HEK293 (cell line): ENCODE data around the gene CAPN1.
A peak's percentile ranks its signal among the peaks of the same experiment; 100 is the strongest.

Experiments
- CTCF ChIA-PET: fragments of 350-600 bp; formaldehyde crosslinking; extraction: SDS; loops from one replicate; lab custom pipeline; 2021; ENCODE audit warnings: antibody characterized with exemption; lab: Yijun Ruan, JAX
- POLR2A ChIA-PET: fragments of 300-600 bp; formaldehyde crosslinking; extraction: SDS; loops from one replicate; lab custom pipeline; 2020; ENCODE audit warnings: antibody characterized with exemption, inconsistent platforms; lab: Yijun Ruan, JAX
- H3K27ac ChIP-seq: fragments of 200-500 bp; sonication (Bioruptor generic); 2 replicates; pipeline ENCODE4 v1.5.1; 2014; ENCODE audit warnings: low read depth, low read length, control low read depth, inconsistent platforms; ENCODE audit errors: extremely low read depth
- H3K36me3 ChIP-seq, 2 experiments: fragments of 200-500 bp in 1 of 2; sonication (Bioruptor generic) in 1 of 2; 1 replicate in 1 of 2; 2 replicates in 1 of 2; pipeline ENCODE4 v1.5.1; 2014 to 2017; ENCODE audit warnings: inconsistent platforms in 2 of 2, low read length in 2 of 2; ENCODE audit not compliant: control insufficient read depth in 2 of 2, insufficient read depth in 1 of 2
- H3K4me1 ChIP-seq: fragments of 200-500 bp; sonication (Bioruptor generic); 2 replicates; pipeline ENCODE4 v1.5.1; 2014; ENCODE audit warnings: mild to moderate bottlenecking, low read length, inconsistent platforms; ENCODE audit not compliant: control insufficient read depth, insufficient read depth
- H3K4me3 ChIP-seq: 2 replicates; pipeline ENCODE4 v1.5.1; 2011; ENCODE audit warnings: low read depth, mild to moderate bottlenecking, control low read depth, low read length, moderate library complexity
- H3K9me3 ChIP-seq: fragments of 200-500 bp; sonication (Bioruptor generic); 2 replicates; pipeline ENCODE4 v1.5.1; 2014; ENCODE audit warnings: low read depth, low read length, inconsistent platforms; ENCODE audit not compliant: control insufficient read depth, insufficient read depth
- KLF16 ChIP-seq: fragments of 450-650 bp; formaldehyde crosslinking; IDR thresholded peaks from 2 replicates; pipeline ENCODE4 v1.5.1; 2017; ENCODE audit warnings: missing biosample characterization, missing genetic modification characterization
- MZF1 ChIP-seq: fragments of 450-650 bp; formaldehyde crosslinking; IDR thresholded peaks from 2 replicates; pipeline ENCODE4 v1.5.1; 2017; ENCODE audit warnings: missing biosample characterization, missing genetic modification characterization, borderline replicate concordance
- PRDM1 ChIP-seq: fragments of 450-650 bp; formaldehyde crosslinking; IDR thresholded peaks from 2 replicates; pipeline ENCODE4; 2016; ENCODE audit warnings: missing biosample characterization, missing genetic modification characterization
- PRDM10 ChIP-seq: fragments of 450-650 bp; formaldehyde crosslinking; IDR thresholded peaks from 2 replicates; pipeline ENCODE4 v1.5.1; 2016; ENCODE audit warnings: missing biosample characterization, missing genetic modification characterization
- SCRT2 ChIP-seq: fragments of 450-650 bp; formaldehyde crosslinking; IDR thresholded peaks from 2 replicates; pipeline ENCODE4 v1.5.1; 2016; ENCODE audit warnings: missing biosample characterization, missing genetic modification characterization
- WT1 ChIP-seq: fragments of 450-650 bp; formaldehyde crosslinking; IDR thresholded peaks from 2 replicates; pipeline ENCODE4 v1.5.1; 2016; ENCODE audit warnings: missing biosample characterization, missing genetic modification characterization
- YY1 ChIP-seq: fragments of 450-650 bp; formaldehyde crosslinking; IDR thresholded peaks from 2 replicates; pipeline ENCODE4 v1.5.1; 2018; ENCODE audit warnings: missing biosample characterization, missing genetic modification characterization
- YY2 ChIP-seq: fragments of 450-650 bp; formaldehyde crosslinking; IDR thresholded peaks from 2 replicates; pipeline ENCODE4 v1.5.1; 2016; ENCODE audit warnings: missing biosample characterization, missing genetic modification characterization
- ZBTB10 ChIP-seq: fragments of 450-650 bp; formaldehyde crosslinking; IDR thresholded peaks from 2 replicates; pipeline ENCODE4 v1.5.1; 2016; ENCODE audit warnings: missing biosample characterization, missing genetic modification characterization
- ZFHX2 ChIP-seq: fragments of 450-650 bp; formaldehyde crosslinking; conservative IDR thresholded peaks from 2 replicates; pipeline ENCODE4 v1.5.1; 2016; ENCODE audit warnings: missing biosample characterization, missing genetic modification characterization
- ZFP3 ChIP-seq: fragments of 450-650 bp; formaldehyde crosslinking; IDR thresholded peaks from 2 replicates; pipeline ENCODE4 v1.5.1; 2016; ENCODE audit warnings: low read depth, missing biosample characterization, missing genetic modification characterization
- ZNF169 ChIP-seq: fragments of 450-650 bp; formaldehyde crosslinking; IDR thresholded peaks from 2 replicates; pipeline ENCODE4 v1.5.1; 2016; ENCODE audit warnings: missing biosample characterization, missing genetic modification characterization
- ZNF239 ChIP-seq: fragments of 450-650 bp; formaldehyde crosslinking; IDR thresholded peaks from 2 replicates; pipeline ENCODE4 v1.5.1; 2016; ENCODE audit warnings: missing biosample characterization, missing genetic modification characterization
- ZNF311 ChIP-seq: fragments of 450-650 bp; formaldehyde crosslinking; IDR thresholded peaks from 2 replicates; pipeline ENCODE4 v1.5.1; 2017; ENCODE audit warnings: missing biosample characterization, missing genetic modification characterization, borderline replicate concordance
- ZNF549 ChIP-seq: fragments of 450-650 bp; IDR thresholded peaks from 2 replicates; pipeline ENCODE4 v1.5.1; 2018; ENCODE audit warnings: missing biosample characterization, missing genetic modification characterization, mild to moderate bottlenecking, inconsistent platforms, moderate library complexity
- ZNF623 ChIP-seq: fragments of 450-650 bp; formaldehyde crosslinking; IDR thresholded peaks from 2 replicates; pipeline ENCODE4 v1.5.1; 2016; ENCODE audit warnings: missing biosample characterization, missing genetic modification characterization
- ZNF654 ChIP-seq: fragments of 450-650 bp; formaldehyde crosslinking; IDR thresholded peaks from 2 replicates; pipeline ENCODE4 v1.5.1; 2016; ENCODE audit warnings: low read depth, missing biosample characterization, missing genetic modification characterization
- ZNF791 ChIP-seq: fragments of 450-650 bp; formaldehyde crosslinking; IDR thresholded peaks from 2 replicates; pipeline ENCODE4 v1.5.1; 2016; ENCODE audit warnings: missing biosample characterization, missing genetic modification characterization

Gene CAPN1

GRCh38 chr11:65258988-65259387 lies 77.3 kb downstream of the CAPN1 start:
- Histone ChIP-seq H3K4me3 (no peak overlapping the region), H3K27ac (no peak overlapping the region), H3K4me1 (no peaks in the 10 kb centered on the region), H3K36me3 (peaks cover 0 to 5% of the 10 kb centered on the region in 2 experiments; a peak in 2 of 3 replicates), H3K9me3 (no peaks in the 10 kb centered on the region)
- POLR2A ChIA-PET: no interaction called here
- CTCF ChIA-PET: interaction anchor here (0.7 kb wide), 2 partner anchors 465 to 571 kb away, joined by 3 read pairs; no protein-coding TSS in a partner anchor
- TF ChIP-seq PRDM1 (tag by site-specific recombination): peak; percentile 68; the same call in 1 of the 2 replicates
- TF ChIP-seq KLF16: no peak

GRCh38 chr11:65260302-65260701 lies 78.6 kb downstream of the CAPN1 start:
- H3K9me3 ChIP-seq: no peaks in the 10 kb centered on the region
- H3K27ac ChIP-seq: no peak overlapping the region
- TF ChIP-seq ZFHX2 (no peak), ZNF623 (tag by site-specific recombination) (no peak), ZNF169 (no peak), ZNF791 (tag by site-specific recombination) (no peak), ZNF311 (tag by site-specific recombination) (no peak), ZFP3 (tag by site-specific recombination) (no peak), YY1 (tag by site-specific recombination) (no peak)
- ChIA-PET CTCF (no interaction called here), POLR2A (no interaction called here)
- no peak overlapping the region for H3K4me3 ChIP-seq
- H3K4me1 ChIP-seq: no peaks in the 10 kb centered on the region
- H3K36me3 ChIP-seq: peaks cover 0 to 15% of the 10 kb centered on the region in 2 experiments; a peak in 2 of 3 replicates

GRCh38 chr11:65260756-65261590 lies 79.2 kb downstream of the CAPN1 start:
- Histone ChIP-seq H3K27ac (peak overlapping the region; percentile 62), H3K36me3 (peaks cover 0 to 22% of the 10 kb centered on the region in 2 experiments; a peak in 2 of 3 replicates), H3K9me3 (no peaks in the 10 kb centered on the region), H3K4me1 (no peaks in the 10 kb centered on the region), H3K4me3 (peak overlapping the region; percentile 54)
- POLR2A ChIA-PET: interaction anchor here (0.9 to 2.2 kb wide), 32 partner anchors 8 to 482 kb away, joined by 3 to 28 read pairs (median 4); partner anchors contain the start of genes CAPN1, CDC42EP2, DPF2 and FAU
- TF ChIP-seq YY2 (tag by site-specific recombination) (peak; percentile 31; the same call in 1 of the 2 replicates), ZNF239 (tag by site-specific recombination) (no peak), ZNF791 (tag by site-specific recombination) (no peak), ZNF549 (tag by site-specific recombination) (no peak), ZNF654 (tag by site-specific recombination) (no peak), SCRT2 (tag by site-specific recombination) (0 out of 2 replicates have a peak, but pooled peaks have one; percentile 25), MZF1 (tag by site-specific recombination) (no peak), ZBTB10 (tag by site-specific recombination) (peak; percentile 61; the same call in 1 of the 2 replicates), PRDM10 (tag by site-specific recombination) (peak; percentile 96), WT1 (tag by site-specific recombination) (0 out of 2 replicates have a peak, but pooled peaks have one; percentile 7)
- CTCF ChIA-PET: interaction anchor here (0.6 to 2.3 kb wide), 4 partner anchors 13 to 69 kb away, joined by 4 to 15 read pairs (median 7); no protein-coding TSS in a partner anchor
